RWPE2 (cell line): Measurements from ENCODE around the gene ALAS1.

Experiments
- ATAC-seq: fragments of 200-7000 bp; cut with Tn5 transposase; 3 replicates; pipeline ENCODE4 v1.9.1; 2021; ENCODE audit warnings: low read depth
- DNase-seq: peaks from one replicate; pipeline ENCODE4 v3.0.0-alpha.2; 2020; ENCODE audit warnings: low spot score
- H3K27ac ChIP-seq: fragments of 450-650 bp; 2 replicates; pipeline ENCODE4 v1.5.1; 2017; ENCODE audit warnings: mild to moderate bottlenecking; ENCODE audit not compliant: poor library complexity, severe bottlenecking
- H3K27me3 ChIP-seq: fragments of 250-450 bp; sonication (Bioruptor Pico); 2 replicates; pipeline ENCODE4 v1.5.1; 2021; ENCODE audit warnings: mild to moderate bottlenecking, moderate library complexity; ENCODE audit not compliant: insufficient read depth, poor library complexity, severe bottlenecking
- H3K36me3 ChIP-seq: fragments of 250-450 bp; sonication (Bioruptor Pico); 2 replicates; pipeline ENCODE4 v1.5.1; 2020; ENCODE audit warnings: low read depth, mild to moderate bottlenecking, moderate library complexity
- H3K4me1 ChIP-seq: fragments of 250-450 bp; sonication (Bioruptor Pico); 2 replicates; pipeline ENCODE4 v1.5.1; 2021; ENCODE audit warnings: mild to moderate bottlenecking, moderate library complexity; ENCODE audit not compliant: insufficient read depth, poor library complexity, severe bottlenecking
- H3K4me3 ChIP-seq: fragments of 250-450 bp; sonication (Bioruptor Pico); 2 replicates; pipeline ENCODE4 v1.5.1; 2021; ENCODE audit warnings: mild to moderate bottlenecking, moderate library complexity; ENCODE audit not compliant: severe bottlenecking
- H3K9me3 ChIP-seq: fragments of 250-450 bp; sonication (Bioruptor Pico); 2 replicates; pipeline ENCODE4 v1.5.1; 2021; ENCODE audit warnings: mild to moderate bottlenecking, moderate library complexity; ENCODE audit not compliant: severe bottlenecking
- TF ChIP-seq, protein P1 (sequence below): fragments of 450-650 bp; IDR thresholded peaks from one replicate; pipeline ENCODE4 v1.5.1; 2017; ENCODE audit warnings: mild to moderate bottlenecking, moderate library complexity; ENCODE audit not compliant: poor library complexity, severe bottlenecking

The ALAS1 gene

DNA sequence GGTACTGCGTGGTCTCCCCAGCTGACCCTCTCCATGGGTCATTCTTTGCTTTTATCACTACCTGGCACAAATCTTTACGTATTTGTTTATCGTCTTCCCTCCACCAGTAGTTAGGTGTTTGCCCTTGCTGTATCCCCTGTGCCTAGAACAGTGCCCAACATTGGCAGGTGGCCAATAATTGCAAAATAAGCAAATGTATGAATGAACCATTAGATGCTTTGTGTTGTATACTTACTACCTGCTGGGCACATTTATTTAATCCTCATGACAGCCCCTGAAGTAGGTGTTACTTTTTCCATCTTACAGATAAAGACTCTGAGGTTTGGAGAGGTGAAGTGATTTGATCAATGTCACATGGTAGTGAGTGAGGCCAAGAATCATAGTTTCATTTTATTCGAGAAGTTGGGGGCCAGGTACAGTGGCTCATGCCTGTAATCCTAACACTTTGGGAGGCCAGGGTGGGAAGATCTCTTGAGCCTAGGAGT is 43.0 kb downstream of the ALAS1 start:
- no peak overlapping the region for H3K4me3 ChIP-seq
- ATAC-seq, result no peak
- H3K4me1 ChIP-seq, result peaks cover 37% of the 10 kb centered on the region
- TF ChIP-seq, protein P1, sequence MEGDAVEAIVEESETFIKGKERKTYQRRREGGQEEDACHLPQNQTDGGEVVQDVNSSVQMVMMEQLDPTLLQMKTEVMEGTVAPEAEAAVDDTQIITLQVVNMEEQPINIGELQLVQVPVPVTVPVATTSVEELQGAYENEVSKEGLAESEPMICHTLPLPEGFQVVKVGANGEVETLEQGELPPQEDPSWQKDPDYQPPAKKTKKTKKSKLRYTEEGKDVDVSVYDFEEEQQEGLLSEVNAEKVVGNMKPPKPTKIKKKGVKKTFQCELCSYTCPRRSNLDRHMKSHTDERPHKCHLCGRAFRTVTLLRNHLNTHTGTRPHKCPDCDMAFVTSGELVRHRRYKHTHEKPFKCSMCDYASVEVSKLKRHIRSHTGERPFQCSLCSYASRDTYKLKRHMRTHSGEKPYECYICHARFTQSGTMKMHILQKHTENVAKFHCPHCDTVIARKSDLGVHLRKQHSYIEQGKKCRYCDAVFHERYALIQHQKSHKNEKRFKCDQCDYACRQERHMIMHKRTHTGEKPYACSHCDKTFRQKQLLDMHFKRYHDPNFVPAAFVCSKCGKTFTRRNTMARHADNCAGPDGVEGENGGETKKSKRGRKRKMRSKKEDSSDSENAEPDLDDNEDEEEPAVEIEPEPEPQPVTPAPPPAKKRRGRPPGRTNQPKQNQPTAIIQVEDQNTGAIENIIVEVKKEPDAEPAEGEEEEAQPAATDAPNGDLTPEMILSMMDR, result no peak
- no peak for DNase-seq
- H3K9me3 ChIP-seq, result no peaks in the 10 kb centered on the region
- H3K27ac ChIP-seq, result peak overlapping the region; percentile 90
- no peaks in the 10 kb centered on the region for H3K27me3 ChIP-seq
- H3K36me3 ChIP-seq, result no peaks in the 10 kb centered on the region

DNA sequence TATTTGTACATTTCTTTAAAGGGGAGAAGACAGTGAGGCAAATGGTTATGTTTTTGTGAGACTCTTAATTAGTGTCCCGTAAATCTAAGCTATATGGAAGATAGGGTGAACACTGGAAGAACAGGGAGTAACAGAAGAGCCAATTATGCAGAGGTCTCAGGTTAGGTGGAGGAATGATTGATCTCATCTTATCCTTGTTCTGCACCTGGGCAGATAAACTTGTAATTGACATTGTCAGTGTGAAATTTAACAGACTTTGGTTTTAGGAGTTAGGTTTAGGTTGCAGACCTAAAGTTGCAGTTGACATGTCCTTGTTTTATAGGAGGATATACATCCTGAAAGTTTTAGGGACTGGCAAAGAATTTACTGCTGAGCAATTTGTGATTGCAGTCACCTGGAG is 44.1 kb downstream of the ALAS1 start:
- Histone ChIP-seq H3K27me3 (no peaks in the 10 kb centered on the region), H3K4me3 (no peak overlapping the region), H3K9me3 (no peaks in the 10 kb centered on the region), H3K36me3 (no peaks in the 10 kb centered on the region), H3K4me1 (peaks cover 33% of the 10 kb centered on the region), H3K27ac (no peak overlapping the region)
- DNase-seq (no peak), ATAC-seq (no peak)
- TF ChIP-seq, protein P1, result no peak

DNA sequence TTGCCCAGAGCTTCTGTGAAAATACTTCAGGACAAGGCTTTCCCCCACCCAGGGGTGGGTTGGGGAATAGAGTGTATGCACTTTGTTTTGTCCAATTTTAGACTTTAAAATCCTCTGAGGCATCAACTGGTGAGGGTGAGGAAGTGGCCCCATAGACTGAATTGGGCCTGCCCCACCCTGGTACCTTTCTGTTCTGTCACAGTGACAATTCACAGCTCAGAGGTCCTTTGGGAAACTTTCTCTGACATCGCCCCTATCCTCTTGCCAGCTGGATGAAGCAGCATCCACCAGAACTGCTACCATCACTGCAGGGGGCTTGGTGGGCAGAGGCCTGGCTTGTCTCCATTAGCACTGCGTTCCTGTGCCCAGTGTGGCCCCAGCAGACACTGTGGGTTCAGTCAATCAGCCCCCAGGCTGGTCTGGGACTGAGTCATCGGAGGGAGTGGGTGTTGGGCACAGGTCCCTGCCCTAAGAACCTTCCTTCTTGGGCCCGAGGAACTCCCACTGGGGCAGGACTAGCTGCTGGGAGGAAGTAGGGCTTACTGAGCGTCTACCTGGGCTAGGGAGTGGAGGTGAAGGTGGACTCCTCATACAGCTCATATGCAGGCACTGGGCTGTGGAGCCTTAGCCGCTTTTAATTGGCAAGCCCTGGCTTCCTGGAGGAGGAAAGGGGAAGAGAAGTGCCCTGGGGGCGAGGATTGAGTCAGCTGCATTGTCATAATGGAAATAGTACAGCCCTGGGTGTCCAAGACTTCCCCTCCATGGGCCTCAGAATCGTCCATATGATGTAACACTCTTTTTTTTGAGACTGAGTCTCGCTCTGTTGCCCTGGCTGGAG is 46.0 kb downstream of the ALAS1 start:
- no peaks in the 10 kb centered on the region for H3K36me3 ChIP-seq
- peaks cover 24% of the 10 kb centered on the region for H3K4me1 ChIP-seq
- DNase-seq (peak; percentile 56), ATAC-seq (peak; percentile 39)
- no peak overlapping the region for H3K4me3 ChIP-seq
- no peaks in the 10 kb centered on the region for H3K9me3 ChIP-seq
- no peaks in the 10 kb centered on the region for H3K27me3 ChIP-seq
- TF ChIP-seq, protein P1, result no peak
- peak overlapping the region; percentile 52 for H3K27ac ChIP-seq

DNA sequence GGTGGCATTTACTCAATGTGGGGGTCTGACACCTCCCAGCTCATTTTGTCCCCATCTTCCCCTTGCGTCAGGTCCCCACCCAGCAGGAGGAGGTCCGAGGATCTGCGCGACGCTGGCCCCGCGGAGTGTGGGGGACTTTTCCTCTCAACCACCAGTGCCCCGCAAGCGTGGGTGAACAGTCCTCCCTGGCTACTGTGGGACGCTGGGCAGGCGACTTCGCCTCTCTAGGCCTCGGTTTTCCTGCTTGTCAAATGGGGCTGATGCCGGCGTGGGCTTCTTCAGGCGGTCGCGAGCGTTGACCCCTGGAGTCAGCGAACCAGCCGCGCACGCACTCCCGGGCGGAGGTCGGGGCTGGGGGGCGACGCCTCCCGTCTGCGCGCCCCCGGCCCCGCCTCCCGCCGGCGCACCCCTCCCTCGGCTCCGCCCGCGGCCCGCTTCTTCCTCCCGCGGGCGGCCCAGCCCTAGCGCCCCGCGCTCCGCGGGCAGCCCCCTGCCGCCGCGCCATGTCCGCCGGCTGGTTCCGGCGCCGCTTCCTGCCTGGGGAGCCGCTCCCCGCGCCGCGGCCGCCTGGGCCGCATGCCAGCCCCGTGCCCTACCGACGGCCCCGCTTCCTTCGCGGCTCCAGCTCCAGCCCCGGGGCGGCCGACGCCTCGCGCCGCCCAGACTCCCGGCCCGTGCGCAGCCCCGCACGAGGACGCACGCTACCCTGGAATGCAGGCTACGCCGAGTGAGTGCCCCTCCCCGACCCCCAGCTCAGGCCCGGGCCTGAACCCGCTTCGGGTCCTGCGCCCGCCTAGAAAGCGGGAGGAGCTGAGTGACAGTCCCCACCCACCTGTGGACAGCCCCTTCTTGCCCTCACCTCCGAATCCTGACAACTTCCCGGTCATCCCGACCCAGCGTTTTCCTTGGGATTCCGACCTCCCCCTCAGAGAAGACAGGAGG is 47.6 kb downstream of the ALAS1 start, which contains the start of gene PPM1M:
PPM1M (plus strand) TSS at position 438 of the 942 bp plus-strand sequence; CDS start at position 504, 66 bp downstream.
- Histone ChIP-seq H3K36me3 (no peaks in the 10 kb centered on the region; the same call in 1 of the 2 replicates), H3K27me3 (no peaks in the 10 kb centered on the region), H3K27ac (peak within 1 kb of the TSS; percentile 52), H3K9me3 (no peaks in the 10 kb centered on the region), H3K4me1 (peaks cover 15% of the 10 kb centered on the region), H3K4me3 (peak within 1 kb of the TSS; percentile 36)
- ATAC-seq, result peak; percentile 44
- TF ChIP-seq, protein P1, result no peak
- peak; percentile 51 for DNase-seq
